ENCODE data around the gene FAM131A. TPM values are rescaled to one million over a fixed set of nuclear protein-coding genes. Genes with fewer than 3 reads are reported as not detected.
A peak's percentile ranks its signal among the peaks of the same experiment; 100 is the strongest.

FAM131A gene
- total RNA-seq, 1 experiment from 2014 or later, result 14.4 TPM

- peaks cover 2% of the 10 kb centered on the region; the same call in 1 of the 2 replicates for H3K4me1 ChIP-seq (ENCODE audit: insufficient read depth, low read length)
- no peak overlapping the region for H2BK20ac ChIP-seq (ENCODE audit: low read depth, low read length, poor library complexity, severe bottlenecking)
- Mint-ChIP-seq H3K9me3 (no peaks in the 10 kb centered on the region; a peak in 1 of 5 replicates), H3K27me3 (ENCODE audit: low read depth) (peaks cover 4% of the 10 kb centered on the region), H3K4me3 (no peak overlapping the region; a peak in 1 of 5 replicates), H3K4me1 (peaks cover 20 to 30% of the 10 kb centered on the region in 2 experiments), H3K36me3 (ENCODE audit: insufficient read depth in 1 of 3, low read depth in 3 of 3) (peaks cover 22 to 61% (median 54%) of the 10 kb centered on the region in 3 experiments; a peak in 6 of 7 replicates), H3K27ac (peak overlapping the region in 1 of 3 experiments; percentile 42; a peak in 1 of 7 replicates)
- H4K5ac ChIP-seq (ENCODE audit: insufficient read length, low read depth, low read length), result no peak overlapping the region
- H3K27ac ChIP-seq (ENCODE audit: insufficient read length, low read depth, low read length), result no peak overlapping the region
- DNase-seq, result no peak
- no peaks in the 10 kb centered on the region for H3K79me1 ChIP-seq (ENCODE audit: insufficient read depth, low read depth, low read length, poor library complexity, severe bottlenecking)
- peaks cover 5% of the 10 kb centered on the region for H3K23me2 ChIP-seq (ENCODE audit: insufficient read length, low read depth, low read length, poor library complexity, severe bottlenecking)
- no peaks in the 10 kb centered on the region for H3K9me3 ChIP-seq (ENCODE audit: control insufficient read depth, low read depth, low read length)
- H3K79me2 ChIP-seq (ENCODE audit: insufficient read depth, low read length), result no peaks in the 10 kb centered on the region; the same call in 1 of the 2 replicates
- no peaks in the 10 kb centered on the region for H3K27me3 ChIP-seq (ENCODE audit: insufficient read depth, low read length)
- no peak overlapping the region for H4K8ac ChIP-seq (replicated peaks; ENCODE audit: insufficient read length, low read depth, low read length)
- H3K56ac ChIP-seq (ENCODE audit: insufficient read length, low read depth, low read length), result no peak overlapping the region
- H2AFZ ChIP-seq (ENCODE audit: low read length), result no peak overlapping the region
- no peak overlapping the region for H3T11ph ChIP-seq (ENCODE audit: low read length)
- H2BK5ac ChIP-seq (ENCODE audit: insufficient read length, low read length), result no peak overlapping the region
- no peak overlapping the region for H2BK15ac ChIP-seq (ENCODE audit: low read depth, low read length)
- no peak overlapping the region for H2AK5ac ChIP-seq (ENCODE audit: insufficient read length, low read length)
- H3K23ac ChIP-seq (ENCODE audit: insufficient read length, low read depth, low read length), result no peak overlapping the region
- TF ChIP-seq, protein P1, sequence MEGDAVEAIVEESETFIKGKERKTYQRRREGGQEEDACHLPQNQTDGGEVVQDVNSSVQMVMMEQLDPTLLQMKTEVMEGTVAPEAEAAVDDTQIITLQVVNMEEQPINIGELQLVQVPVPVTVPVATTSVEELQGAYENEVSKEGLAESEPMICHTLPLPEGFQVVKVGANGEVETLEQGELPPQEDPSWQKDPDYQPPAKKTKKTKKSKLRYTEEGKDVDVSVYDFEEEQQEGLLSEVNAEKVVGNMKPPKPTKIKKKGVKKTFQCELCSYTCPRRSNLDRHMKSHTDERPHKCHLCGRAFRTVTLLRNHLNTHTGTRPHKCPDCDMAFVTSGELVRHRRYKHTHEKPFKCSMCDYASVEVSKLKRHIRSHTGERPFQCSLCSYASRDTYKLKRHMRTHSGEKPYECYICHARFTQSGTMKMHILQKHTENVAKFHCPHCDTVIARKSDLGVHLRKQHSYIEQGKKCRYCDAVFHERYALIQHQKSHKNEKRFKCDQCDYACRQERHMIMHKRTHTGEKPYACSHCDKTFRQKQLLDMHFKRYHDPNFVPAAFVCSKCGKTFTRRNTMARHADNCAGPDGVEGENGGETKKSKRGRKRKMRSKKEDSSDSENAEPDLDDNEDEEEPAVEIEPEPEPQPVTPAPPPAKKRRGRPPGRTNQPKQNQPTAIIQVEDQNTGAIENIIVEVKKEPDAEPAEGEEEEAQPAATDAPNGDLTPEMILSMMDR (conservative IDR thresholded peaks at IDR 0.05), result no peak
- no peak overlapping the region for H2BK120ac ChIP-seq (ENCODE audit: low read depth, low read length, poor library complexity, severe bottlenecking)
- no peak overlapping the region for H3K14ac ChIP-seq (ENCODE audit: insufficient read depth, low read length)
- no peak overlapping the region for H3K18ac ChIP-seq (ENCODE audit: insufficient read length, low read depth, low read length)
- H4K20me1 ChIP-seq (ENCODE audit: control insufficient read depth, insufficient read depth, insufficient read length), result no peaks in the 10 kb centered on the region
- no peak overlapping the region for H3K9ac ChIP-seq (ENCODE audit: extremely low read depth, insufficient read length, low read length)
- no peak overlapping the region for H2BK12ac ChIP-seq (ENCODE audit: insufficient read length, low read depth, low read length)
- H4K91ac ChIP-seq (ENCODE audit: insufficient read length, low read depth, low read length), result no peak overlapping the region
- no CpG with 5 or more reads among the region's 18 CpGs for WGBS (ENCODE audit: extremely low coverage, insufficient read length, low lambda C conversion rate)
- no peak overlapping the region for H3K4me2 ChIP-seq (ENCODE audit: insufficient read depth, insufficient read length, low read length)
- no peak overlapping the region for H3K4ac ChIP-seq (ENCODE audit: low read depth, low read length)
Observed at GRCh38 chr3:184355261-184356040, 18.1 kb downstream of the FAM131A start.

Measured in H9 (cell line).